HG03521 (cell line): ENCODE measurements around the gene PRXL2B.

ENCODE experiments used
- ATAC-seq: cut with Tn5 transposase; IDR thresholded peaks from one replicate; pipeline ENCODE4 v1.9.1; 2021; ENCODE audit warnings: mild to moderate bottlenecking, moderate library complexity; ENCODE audit not compliant: unreplicated experiment

The PRXL2B gene

DNA sequence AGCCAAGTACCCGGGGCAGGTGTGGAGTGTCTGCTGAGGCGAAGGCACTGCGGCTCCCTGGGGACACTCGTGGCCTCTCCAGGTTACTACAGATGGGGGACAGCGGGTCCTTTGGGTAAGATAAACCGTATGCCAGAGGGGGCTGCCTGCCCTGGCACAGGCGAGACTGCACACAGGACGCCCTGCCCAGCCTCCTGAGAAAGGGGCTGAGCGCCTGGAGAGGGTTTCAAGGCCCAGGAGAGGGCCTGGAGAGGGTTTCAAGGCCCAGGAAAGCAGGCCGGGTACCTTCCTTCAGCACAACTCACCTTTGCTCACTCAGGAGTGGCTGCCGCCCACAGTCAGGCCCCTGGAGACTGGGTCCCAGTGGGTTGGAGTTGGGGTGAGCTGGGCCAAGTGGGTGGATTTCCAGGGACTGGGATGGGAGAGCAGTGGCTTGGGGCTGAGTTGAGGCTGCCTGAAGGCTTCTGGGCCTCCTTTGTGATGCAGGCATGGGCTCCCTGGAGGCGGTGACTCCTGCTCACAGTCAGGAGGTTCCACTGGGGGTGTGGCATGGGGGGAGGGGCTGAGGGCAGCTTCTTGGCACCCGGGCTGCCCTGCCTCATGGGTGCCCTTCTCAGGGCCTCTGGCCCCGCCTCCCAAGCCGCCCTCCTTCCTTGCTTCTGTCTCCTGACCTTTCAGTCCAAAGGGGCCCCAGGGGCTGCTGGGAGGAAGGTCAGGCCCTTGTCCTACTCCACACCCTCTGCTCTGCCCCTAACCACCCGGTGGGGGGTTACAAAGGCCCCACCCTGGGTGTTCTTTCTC lies 46.2 kb downstream of the PRXL2B start, which contains the start of gene MMEL1:
Gene MMEL1, minus strand, starts transcription at position 456 of the 801 bp plus-strand sequence. CDS start 3,532 bp downstream, outside the sequence.
- no peak for ATAC-seq

DNA sequence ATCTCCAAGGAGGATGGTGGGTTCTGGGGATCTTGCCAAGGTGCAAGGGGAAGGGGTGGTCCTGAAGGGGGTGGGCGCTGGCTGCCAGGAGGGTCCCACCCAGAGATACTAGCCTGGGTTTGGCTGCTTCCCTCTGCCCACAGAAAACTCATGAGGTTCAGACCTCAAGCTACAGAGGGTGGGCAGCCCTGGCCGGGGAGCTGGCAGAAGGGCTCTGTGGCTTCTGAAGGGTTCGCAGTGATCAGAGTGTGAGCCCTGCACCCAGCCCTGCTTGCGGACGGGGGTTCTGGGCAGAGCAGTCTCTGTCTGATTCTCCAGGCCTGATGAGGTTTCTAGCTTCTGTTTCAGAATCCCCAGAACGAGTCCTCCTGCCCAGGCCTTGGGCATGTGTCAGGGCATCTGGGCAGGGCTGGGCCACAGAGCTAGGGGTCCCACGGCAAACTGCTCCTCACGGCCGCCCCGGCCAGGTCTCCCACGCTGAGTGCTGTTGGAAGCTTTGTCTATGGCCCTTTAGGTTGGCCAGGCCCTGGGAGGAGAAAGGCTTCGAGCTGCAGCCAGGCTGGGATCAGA lies 46.9 kb downstream of the PRXL2B start:
- ATAC-seq = no peak

DNA sequence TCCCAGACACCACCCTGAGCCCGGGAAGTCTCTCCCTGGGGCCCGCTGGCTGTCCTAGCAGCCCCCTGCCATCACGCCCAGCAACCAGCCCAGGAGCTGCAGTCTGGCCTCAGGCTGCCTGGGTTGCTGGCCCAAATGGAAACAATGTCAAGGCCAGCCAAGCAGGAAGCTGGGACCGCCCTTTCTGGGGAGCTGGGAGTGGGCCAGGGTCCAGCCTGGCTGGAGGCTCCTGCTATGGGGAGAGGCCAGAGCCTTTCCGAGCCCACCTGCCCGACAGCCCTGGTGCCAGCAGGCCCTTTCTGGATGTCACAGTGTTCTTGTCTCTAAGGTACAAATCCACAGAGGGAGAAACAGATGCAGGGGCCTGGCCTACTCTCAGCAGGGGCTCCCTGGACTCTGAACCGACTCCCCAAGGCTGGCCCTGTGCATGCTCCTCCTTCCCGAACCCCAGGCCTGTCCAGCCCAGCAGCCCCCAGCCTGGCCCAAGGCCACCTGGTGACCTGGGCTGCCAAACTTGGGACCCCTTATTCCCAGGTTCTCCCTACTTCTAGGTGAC lies 47.4 kb downstream of the PRXL2B start:
- ATAC-seq = no peak

DNA sequence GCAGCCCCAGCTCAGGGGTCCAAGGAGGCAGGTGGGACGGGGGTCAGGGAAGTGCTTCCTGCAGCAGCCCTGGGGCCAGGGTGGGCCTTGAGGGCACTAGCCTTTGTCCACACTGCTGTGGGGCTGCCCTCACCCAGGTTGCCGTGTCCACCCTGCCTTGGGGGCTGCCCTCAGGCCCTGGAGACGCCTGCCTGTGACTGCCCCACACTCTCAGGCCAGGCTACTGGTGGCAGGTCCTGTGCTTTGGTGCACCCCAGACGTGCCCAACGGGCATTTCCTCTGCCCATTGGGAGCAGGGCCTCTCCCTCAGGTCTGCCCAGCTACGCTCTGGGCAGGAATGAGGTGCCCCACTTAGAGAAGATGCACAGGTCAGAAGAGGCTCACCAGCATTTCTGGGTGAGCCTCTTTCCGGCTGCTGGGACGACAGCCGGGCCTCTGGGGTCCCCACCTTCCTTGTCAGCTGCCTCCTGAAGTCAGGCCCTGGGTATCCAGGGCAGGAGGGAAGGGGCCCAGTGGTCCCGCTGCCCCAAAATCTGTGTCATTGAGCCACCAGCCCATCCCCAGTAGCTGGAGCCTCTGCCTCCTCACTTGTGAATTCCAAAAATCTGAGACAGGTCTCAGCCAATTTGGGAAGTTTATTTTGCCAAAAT lies 48.9 kb downstream of the PRXL2B start:
- ATAC-seq = no peak

DNA sequence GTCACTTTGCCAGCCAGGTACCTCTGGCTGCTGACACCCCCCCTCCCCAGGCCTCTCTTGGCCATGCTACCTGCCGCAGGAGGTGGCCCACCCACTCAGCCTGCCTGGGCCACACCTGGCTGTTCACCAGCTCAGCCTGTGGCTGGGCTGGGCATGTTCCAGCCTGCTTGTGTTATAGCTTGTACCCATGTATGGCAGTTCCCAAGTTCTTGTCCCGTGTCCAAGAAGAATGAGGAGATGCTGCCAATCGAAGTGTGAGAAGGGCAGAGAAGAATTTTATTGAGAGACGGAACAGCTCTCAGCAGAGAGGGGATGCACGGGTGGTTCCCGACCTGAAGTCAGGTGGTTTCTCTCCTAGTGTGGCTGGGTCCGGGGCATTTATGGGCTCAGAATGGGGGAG lies 50.2 kb downstream of the PRXL2B start:
- ATAC-seq = no peak

DNA sequence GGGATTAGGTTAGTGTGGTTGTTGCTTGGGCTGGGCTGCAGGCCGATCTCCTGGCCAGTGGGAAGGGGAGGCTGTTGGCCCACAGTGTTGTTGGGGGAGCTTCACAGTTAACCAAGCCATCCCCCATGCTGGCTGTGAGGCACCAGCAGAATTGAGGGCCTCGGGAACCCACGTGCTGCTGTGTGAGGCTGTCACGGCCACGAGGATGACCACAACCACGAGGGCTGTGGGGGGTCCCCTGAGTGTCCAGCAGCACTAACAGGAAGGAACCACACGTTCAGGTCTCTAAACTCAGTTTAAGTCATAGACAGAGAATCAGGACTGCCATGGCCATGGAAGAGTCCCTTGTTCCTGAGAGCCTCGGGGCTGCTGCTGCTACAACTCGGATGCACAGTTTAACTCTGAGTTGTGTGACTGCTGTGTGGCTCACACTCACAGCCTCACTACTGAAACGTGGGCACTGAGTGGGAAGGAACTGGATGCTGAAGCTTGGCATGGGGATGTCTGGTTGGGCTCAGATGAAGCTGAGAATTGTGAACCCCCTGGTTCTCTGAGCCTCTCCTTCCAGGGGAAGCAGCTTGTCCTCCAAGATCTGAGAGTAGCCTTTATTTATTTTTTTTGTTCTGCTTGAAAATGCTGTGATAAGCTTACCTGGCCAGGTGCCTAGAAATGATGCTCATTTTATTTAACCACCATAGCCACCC lies 51.0 kb downstream of the PRXL2B start:
- ATAC-seq = no peak

DNA sequence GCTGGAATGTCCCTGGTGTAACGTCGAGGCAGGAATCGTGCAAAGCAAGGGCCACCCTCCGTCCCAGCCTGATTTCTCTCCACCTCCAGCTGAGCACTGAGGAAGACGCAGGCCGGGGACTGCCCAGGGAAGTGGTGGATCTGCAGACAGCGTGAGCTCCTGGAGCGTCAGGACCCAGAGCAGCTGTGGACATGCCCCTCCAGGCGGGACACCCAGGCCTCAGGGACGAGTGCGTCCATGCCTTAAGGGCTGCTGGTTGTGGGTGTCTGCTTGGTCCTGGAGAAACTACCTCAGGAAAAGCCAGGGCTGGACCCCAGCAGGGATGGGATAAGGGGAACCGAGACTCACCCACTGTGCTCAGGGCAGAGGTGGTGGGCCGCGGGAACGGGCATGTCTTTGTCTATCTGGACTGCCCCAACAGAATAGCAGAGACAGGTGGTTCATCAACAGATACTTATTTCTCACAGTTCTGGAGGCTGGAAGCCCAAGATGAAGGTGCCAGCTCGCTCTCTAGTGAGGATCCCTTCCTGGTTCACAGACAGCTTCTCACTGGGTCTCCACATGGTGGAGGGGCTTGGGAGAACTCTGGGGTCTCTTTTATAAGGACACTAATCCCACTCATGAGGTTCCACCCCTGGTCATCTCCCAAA lies 52.0 kb downstream of the PRXL2B start:
- no peak for ATAC-seq

DNA sequence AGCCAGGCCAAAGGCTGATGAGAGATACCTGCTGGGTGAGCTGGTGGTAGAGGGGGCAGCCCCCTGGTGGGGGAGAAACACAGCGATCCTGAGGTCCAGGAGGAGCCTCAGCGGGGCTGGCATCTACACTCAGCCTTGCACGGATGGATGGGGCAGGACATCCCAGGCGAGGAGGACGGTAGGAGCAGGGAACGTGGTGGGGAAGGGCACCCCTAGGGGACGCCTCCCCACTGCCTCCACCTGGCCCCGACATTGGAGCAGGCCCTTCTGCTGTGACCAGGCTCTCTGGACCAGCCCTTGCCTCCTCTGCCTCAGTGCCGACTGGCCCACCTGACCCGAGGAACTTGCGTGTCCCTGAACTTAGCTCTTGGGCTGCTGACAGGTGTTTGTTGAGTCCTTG lies 52.6 kb downstream of the PRXL2B start:
- no peak for ATAC-seq

DNA sequence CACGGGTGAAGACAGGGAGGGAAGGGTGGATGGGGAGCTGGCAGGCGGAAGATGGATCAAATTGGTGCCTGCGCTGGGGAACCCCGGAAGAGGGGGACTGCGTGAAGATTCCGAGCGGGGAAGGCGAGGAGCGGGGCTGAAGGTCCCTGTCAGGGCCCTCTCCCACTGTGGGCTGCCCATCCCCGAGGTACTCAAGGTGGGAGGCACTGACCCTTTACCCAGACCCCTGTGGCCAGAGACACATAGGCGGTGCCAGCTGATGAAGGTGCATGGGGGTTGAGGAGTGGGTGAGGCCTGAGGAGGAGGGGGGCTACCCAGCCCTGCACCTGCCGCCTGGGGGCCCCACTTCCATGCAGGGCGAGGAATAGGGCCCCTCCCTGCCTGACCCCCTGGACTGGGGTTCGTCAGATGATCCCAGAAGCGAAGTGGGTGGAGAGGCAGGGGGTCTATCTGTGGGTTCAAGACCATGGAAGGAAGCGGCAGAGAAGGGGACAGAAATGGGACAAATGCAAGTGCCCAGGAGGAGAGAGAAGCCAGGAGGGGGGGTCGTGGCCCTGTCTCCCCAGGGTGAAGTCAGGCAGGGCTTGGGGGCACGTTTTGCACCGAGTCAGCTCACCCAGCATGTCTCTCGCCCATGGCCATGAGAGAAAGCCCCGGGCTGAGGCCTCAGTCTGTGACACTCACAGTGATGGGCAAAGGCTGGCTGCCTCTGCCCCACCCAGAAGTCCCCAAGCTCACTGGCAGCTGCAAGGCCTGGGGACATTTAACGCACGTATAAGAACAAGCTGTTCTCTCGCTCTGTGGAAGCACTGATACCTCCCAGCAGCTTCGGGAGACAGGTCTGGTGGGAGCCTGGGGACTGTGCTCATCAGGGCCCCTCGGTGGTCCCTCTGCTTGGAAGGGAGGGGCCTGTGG lies 53.3 kb downstream of the PRXL2B start:
- no peak for ATAC-seq

DNA sequence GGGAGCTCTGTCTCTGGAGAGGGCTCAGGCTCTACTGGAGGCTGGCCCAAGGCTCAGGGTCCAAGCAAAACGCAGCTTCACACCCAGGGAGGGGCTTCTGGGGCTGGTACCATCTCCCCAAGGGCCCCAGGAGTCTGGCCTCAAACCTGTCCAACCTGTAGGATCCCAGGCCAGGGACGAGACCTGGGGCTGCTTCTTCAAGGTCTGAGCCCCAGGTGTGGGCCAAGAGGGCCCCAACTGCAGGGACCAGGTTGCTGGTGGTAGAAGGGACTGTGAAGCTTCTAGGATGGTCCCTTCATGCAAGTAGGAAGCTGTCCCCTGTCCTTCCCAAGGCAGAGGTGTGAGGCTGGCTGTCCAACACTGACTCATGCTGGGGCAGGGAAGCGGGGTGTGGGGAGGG lies 54.0 kb downstream of the PRXL2B start:
- no peak for ATAC-seq
